Hematopoietic multipotent progenitor cell treated with erythropoietin and hydrocortisone succinate and interleukin-3 and kit ligand, for 4 days (in vitro differentiated cells): Measurements from ENCODE around the gene SEC24D.
A peak's percentile ranks its signal among the peaks of the same experiment; 100 is the strongest.

Experiments used
- DNase-seq: peaks from one replicate; pipeline ENCODE4 v3.0.0-alpha.2; 2015

The SEC24D gene

GRCh38 chr4:118711052-118711451 lies 124.9 kb downstream of the SEC24D start:
- no peak for DNase-seq

GRCh38 chr4:118703118-118703517 lies 132.8 kb downstream of the SEC24D start:
- DNase-seq = no peak

GRCh38 chr4:118684873-118685811 lies 150.8 kb downstream of the SEC24D start, which contains the start of gene METTL14:
Gene METTL14, plus strand, starts transcription at chr4:118685392. Its CDS starts 143 bp downstream, at chr4:118685535.
- peak; percentile 97 for DNase-seq

- DNase-seq = peak; percentile 51
Observed at GRCh38 chr4:118683513-118683912, 152.4 kb downstream of the SEC24D start.

- DNase-seq = peak; percentile 69
Observed at GRCh38 chr4:118682928-118683327, 153.0 kb downstream of the SEC24D start.

- peak; percentile 35 for DNase-seq
Observed at GRCh38 chr4:118680808-118681207, 155.1 kb downstream of the SEC24D start.

GRCh38 chr4:118676128-118676527 lies 159.8 kb downstream of the SEC24D start:
- no peak for DNase-seq
